Activated CD4-positive, alpha-beta T cell treated with anti-CD3 and anti-CD28 coated beads, Interleukin-10, Interleukin-2, amounts not matched to agents 100 ng/mL and 50 ng/mL, durations not matched to agents 16 hours and 8 hours (primary cell): ENCODE measurements around the gene OR10T2.
"Not testable (repeated sequence)": the region's sequence is repeated elsewhere in the genome, so short reads cannot be mapped to it uniquely, and the experiment has no call there.

ENCODE experiments used
- DNase-seq: peaks from one replicate; pipeline ENCODE4 v3.0.0-alpha.2; 2020

OR10T2 gene

GRCh38 chr1:158355773-158356285 is 43.4 kb downstream of the OR10T2 start:
- no peak for DNase-seq

DNA sequence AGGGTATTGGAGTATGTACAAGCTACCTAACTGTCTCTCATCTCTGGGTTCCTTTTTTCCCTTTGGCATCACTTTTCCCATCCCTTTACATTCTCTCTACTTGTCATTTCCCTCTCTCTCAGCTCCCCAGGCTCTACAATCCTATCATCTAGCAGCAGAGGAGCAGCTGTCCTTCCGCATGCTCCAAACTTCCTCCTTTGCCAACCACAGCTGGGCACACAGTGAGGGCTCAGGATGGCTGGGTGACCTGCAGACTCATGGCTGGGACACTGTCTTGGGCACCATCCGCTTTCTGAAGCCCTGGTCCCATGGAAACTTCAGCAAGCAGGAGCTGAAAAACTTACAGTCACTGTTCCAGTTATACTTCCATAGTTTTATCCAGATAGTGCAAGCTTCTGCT is 45.0 kb downstream of the OR10T2 start:
- DNase-seq, result no peak

- no peak for DNase-seq
Measured at GRCh38 chr1:158353303-158354075, 45.8 kb downstream of the OR10T2 start, which contains the start of gene CD1E. CD1E (plus strand) TSS chr1:158353894; CDS start chr1:158353989, 95 bp downstream.

- DNase-seq, result not testable (repeated sequence)
Measured at GRCh38 chr1:158348946-158349345, 50.3 kb downstream of the OR10T2 start.
